ENCODE results near the gene CFLAR. TPM values are rescaled to one million over a fixed set of nuclear protein-coding genes. Genes with fewer than 3 reads are reported as not detected.

The CFLAR gene
- total and polyA plus RNA-seq, 9 of the 15 experiments (the other 6 are each of a cell fraction or from before 2014, with no cell fraction given) = 27.5 to 102 (median 54.0) TPM

GRCh38 chr2:201071479-201072200 lies 44.3 kb upstream of the CFLAR start, which contains the start of the genes HYCC2 and NDUFB3 (continued):
- TF ChIP-seq FOXP4 (CRISPR knock-in tag; IDR thresholded peaks at IDR 0.05; ENCODE audit: borderline replicate concordance) (no peak), RBFOX2 (IDR thresholded peaks at IDR 0.05; ENCODE audit: low read depth, low read length) (peak; percentile 81), MLLT1 (IDR thresholded peaks at IDR 0.05) (peak; percentile 63 to 64; a peak in 1 of 4 replicates), ZNF197 (CRISPR knock-in tag; IDR thresholded peaks at IDR 0.05; ENCODE audit: low read depth) (peak; percentile 65; the same call in 1 of the 2 replicates), ELF2 (CRISPR knock-in tag; IDR thresholded peaks at IDR 0.05) (0 out of 2 replicates have a peak, but pooled peaks have one; percentile 8), NFRKB (IDR thresholded peaks at IDR 0.05; ENCODE audit: low read depth) (peak; percentile 91), CHD1 (IDR thresholded peaks at IDR 0.05; ENCODE audit: low read length) (no peak), GATAD2B (IDR thresholded peaks at IDR 0.05; ENCODE audit: borderline replicate concordance) (no peak), MITF (IDR thresholded peaks at IDR 0.05) (no peak), TAF15 (IDR thresholded peaks at IDR 0.05; ENCODE audit: low read depth, low read length) (no peak), IRF9 (tag; IDR thresholded peaks at IDR 0.05) (no peak), ZNF511 (CRISPR knock-in tag; IDR thresholded peaks at IDR 0.05) (no peak), ZEB2 (IDR thresholded peaks at IDR 0.05) (peak; percentile 99), HNRNPLL (IDR thresholded peaks at IDR 0.05; ENCODE audit: low read depth, low read length, poor library complexity, severe bottlenecking) (no peak), HOMEZ (CRISPR knock-in tag; IDR thresholded peaks at IDR 0.05) (no peak), ZNF431 (CRISPR knock-in tag; IDR thresholded peaks at IDR 0.05) (no peak), ZNF124 (CRISPR knock-in tag; IDR thresholded peaks at IDR 0.05) (no peak), RBM17 (IDR thresholded peaks at IDR 0.05; ENCODE audit: borderline replicate concordance, low read depth, low read length) (no peak), ZNF436 (CRISPR knock-in tag; IDR thresholded peaks at IDR 0.05) (no peak), SMAD2 (IDR thresholded peaks at IDR 0.05; ENCODE audit: low read depth, low read length) (no peak)

Measured in K562 (cell line).